HL-60 (cell line): ENCODE data around the gene POLN.

Experiments
- TF ChIP-seq, protein P1 (sequence below): IDR thresholded peaks from one replicate; pipeline ENCODE4 v1.5.1; 2011; ENCODE audit warnings: low read length, control low read depth, inconsistent platforms; ENCODE audit not compliant: insufficient read depth
- TF ChIP-seq, protein P2 (sequence below): IDR thresholded peaks from 2 replicates; pipeline ENCODE4 v1.6.1; 2012; ENCODE audit warnings: low read depth; ENCODE audit not compliant: insufficient replicate concordance

DNA sequence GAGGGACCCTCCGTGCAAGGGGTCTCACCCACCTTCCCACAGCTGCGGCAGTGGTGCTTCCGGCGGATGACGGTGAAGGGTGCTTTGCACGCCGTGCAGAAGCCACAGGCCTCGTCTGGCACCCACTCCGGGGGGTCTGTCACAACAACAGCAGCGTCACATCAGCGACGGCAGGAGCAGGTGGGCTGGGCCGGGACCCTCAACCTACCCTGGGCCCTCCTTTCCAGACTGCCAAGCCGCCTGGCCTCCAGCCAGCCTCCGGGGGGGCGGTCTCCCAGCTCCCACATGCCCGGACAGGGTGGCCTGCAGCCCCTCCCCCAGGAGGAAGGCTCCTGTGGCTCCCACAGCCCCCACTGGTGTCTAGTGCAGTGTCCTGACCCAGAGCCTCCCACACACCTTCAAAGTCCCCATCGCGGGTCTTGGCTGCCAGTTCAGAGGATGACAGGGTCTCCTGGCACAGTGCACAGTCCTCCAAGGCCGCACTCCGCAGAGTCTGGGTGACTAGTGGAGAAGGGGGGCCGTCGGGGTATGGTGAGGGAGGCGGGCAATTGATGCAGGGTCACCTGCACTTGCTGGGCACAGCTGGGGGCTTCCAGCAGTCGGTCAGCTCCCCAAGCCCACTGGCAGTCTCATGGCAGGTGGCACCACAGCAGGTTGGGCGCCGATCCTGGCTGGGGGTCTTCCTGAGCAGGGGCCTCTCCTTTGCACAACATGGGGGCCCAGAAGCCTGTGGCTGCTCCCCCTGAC lies 29.5 kb upstream of the POLN start:
- TF ChIP-seq, protein P1, sequence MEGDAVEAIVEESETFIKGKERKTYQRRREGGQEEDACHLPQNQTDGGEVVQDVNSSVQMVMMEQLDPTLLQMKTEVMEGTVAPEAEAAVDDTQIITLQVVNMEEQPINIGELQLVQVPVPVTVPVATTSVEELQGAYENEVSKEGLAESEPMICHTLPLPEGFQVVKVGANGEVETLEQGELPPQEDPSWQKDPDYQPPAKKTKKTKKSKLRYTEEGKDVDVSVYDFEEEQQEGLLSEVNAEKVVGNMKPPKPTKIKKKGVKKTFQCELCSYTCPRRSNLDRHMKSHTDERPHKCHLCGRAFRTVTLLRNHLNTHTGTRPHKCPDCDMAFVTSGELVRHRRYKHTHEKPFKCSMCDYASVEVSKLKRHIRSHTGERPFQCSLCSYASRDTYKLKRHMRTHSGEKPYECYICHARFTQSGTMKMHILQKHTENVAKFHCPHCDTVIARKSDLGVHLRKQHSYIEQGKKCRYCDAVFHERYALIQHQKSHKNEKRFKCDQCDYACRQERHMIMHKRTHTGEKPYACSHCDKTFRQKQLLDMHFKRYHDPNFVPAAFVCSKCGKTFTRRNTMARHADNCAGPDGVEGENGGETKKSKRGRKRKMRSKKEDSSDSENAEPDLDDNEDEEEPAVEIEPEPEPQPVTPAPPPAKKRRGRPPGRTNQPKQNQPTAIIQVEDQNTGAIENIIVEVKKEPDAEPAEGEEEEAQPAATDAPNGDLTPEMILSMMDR = no peak
- TF ChIP-seq, protein P2, sequence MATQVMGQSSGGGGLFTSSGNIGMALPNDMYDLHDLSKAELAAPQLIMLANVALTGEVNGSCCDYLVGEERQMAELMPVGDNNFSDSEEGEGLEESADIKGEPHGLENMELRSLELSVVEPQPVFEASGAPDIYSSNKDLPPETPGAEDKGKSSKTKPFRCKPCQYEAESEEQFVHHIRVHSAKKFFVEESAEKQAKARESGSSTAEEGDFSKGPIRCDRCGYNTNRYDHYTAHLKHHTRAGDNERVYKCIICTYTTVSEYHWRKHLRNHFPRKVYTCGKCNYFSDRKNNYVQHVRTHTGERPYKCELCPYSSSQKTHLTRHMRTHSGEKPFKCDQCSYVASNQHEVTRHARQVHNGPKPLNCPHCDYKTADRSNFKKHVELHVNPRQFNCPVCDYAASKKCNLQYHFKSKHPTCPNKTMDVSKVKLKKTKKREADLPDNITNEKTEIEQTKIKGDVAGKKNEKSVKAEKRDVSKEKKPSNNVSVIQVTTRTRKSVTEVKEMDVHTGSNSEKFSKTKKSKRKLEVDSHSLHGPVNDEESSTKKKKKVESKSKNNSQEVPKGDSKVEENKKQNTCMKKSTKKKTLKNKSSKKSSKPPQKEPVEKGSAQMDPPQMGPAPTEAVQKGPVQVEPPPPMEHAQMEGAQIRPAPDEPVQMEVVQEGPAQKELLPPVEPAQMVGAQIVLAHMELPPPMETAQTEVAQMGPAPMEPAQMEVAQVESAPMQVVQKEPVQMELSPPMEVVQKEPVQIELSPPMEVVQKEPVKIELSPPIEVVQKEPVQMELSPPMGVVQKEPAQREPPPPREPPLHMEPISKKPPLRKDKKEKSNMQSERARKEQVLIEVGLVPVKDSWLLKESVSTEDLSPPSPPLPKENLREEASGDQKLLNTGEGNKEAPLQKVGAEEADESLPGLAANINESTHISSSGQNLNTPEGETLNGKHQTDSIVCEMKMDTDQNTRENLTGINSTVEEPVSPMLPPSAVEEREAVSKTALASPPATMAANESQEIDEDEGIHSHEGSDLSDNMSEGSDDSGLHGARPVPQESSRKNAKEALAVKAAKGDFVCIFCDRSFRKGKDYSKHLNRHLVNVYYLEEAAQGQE = no peak
